Endothelial cell of umbilical vein (primary cell): Measurements from ENCODE around the gene C10orf71.

Experiments used
- JUN ChIP-seq: IDR thresholded peaks from 2 replicates; pipeline ENCODE4 v1.6.1; 2011; ENCODE audit warnings: borderline replicate concordance, low read depth; ENCODE audit not compliant: insufficient read length, insufficient read depth
- TF ChIP-seq, protein P1 (sequence below): IDR thresholded peaks from 2 replicates; pipeline ENCODE4 v1.6.1; 2011; ENCODE audit not compliant: insufficient read depth, insufficient read length
- TF ChIP-seq, protein P2 (sequence below), 2 donors: IDR thresholded peaks; 1 replicate in 1 of 2; 2 replicates in 1 of 2; pipeline ENCODE4 v1.5.1; 2011; ENCODE audit warnings: low read length in 2 of 2, mild to moderate bottlenecking in 2 of 2, moderate library complexity in 2 of 2, control low read depth in 1 of 2, inconsistent platforms in 1 of 2, low read depth in 1 of 2; ENCODE audit not compliant: insufficient read depth in 1 of 2; ENCODE audit errors: extremely low read depth in 1 of 2

DNA sequence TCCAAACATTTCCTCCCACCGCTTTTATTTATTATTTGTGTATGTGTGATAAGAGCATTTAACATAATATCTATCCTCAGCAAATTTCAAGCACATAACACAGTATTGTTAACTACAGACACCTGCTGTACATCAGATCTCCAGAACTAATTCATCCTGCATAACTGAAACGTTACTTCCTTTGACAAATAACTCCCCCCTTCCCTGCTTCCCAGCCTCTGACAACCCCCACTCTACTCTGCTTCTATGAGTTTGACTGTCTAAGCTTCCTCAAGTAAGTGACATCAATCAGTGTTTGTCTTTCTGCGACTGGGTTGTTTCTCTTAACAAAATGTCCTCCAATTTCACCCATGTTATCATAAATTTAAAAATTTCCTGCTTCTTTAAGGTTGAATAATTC is 22.1 kb downstream of the C10orf71 start:
- TF ChIP-seq, protein P1, sequence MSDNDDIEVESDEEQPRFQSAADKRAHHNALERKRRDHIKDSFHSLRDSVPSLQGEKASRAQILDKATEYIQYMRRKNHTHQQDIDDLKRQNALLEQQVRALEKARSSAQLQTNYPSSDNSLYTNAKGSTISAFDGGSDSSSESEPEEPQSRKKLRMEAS = no peak
- TF ChIP-seq JUN = no peak
- TF ChIP-seq, protein P2, sequence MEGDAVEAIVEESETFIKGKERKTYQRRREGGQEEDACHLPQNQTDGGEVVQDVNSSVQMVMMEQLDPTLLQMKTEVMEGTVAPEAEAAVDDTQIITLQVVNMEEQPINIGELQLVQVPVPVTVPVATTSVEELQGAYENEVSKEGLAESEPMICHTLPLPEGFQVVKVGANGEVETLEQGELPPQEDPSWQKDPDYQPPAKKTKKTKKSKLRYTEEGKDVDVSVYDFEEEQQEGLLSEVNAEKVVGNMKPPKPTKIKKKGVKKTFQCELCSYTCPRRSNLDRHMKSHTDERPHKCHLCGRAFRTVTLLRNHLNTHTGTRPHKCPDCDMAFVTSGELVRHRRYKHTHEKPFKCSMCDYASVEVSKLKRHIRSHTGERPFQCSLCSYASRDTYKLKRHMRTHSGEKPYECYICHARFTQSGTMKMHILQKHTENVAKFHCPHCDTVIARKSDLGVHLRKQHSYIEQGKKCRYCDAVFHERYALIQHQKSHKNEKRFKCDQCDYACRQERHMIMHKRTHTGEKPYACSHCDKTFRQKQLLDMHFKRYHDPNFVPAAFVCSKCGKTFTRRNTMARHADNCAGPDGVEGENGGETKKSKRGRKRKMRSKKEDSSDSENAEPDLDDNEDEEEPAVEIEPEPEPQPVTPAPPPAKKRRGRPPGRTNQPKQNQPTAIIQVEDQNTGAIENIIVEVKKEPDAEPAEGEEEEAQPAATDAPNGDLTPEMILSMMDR (IDR thresholded peaks at IDR 0.05; ENCODE audit: extremely low read depth in 1 of 2, insufficient read depth in 1 of 2, low read depth in 1 of 2, low read length in 2 of 2) = no peak
